ENCODE measurements around the gene SFRP4.

The SFRP4 gene

DNA sequence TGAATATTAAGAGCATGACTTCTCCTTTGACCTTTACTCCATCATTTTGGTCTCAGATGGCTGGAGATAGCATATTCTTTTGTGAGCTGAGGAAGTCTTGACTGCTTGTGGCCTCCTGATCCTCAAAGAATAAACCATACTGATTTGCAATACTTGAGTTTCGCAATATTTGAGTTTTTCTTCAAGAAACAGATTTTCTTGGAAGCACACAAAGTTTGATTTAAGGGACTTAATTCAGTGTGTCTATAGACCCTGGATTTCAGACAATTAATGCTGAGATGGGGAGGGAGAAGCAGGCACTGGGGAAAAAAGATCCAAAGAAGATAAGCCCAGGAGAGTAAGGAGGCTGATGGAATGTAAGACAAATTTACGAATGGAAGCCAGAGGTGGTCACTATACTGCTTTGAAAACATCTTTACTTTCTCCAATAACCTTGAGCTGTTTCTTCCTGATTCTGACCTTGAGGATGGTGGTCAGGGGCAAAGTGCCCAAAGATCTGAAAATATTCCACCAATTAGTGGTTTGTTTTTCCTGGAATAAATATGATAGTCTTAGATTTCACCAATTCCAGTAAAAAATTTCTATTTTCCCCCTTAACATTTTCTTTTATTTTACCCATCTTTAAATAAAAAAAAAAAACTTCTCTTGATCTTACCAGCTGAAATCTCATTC is 11.3 kb upstream of the SFRP4 start:
- no peak for DNase-seq (ENCODE audit: extremely low read depth in 1 of 2, low read depth in 1 of 2)

DNA sequence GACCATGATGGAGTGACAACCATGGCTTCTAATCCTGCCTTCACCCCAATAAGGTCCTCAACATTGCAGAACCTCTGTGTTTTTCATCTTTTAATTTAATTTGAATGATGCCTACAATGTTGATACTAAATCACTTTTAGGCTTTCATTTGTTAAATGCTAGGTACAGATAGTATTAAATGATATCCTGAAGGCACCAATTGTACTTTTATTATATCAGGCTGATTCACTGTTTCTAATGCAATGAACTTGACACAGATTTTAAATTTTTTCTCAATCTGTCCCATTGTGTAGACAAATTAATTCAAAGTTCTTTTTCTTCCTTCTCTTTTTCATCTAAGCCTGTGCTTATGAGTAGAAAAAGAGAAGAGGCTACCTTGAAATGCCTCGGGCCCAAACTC is 9.0 kb upstream of the SFRP4 start:
- DNase-seq (ENCODE audit: extremely low read depth in 1 of 2, low read depth in 1 of 2) = no peak

DNA sequence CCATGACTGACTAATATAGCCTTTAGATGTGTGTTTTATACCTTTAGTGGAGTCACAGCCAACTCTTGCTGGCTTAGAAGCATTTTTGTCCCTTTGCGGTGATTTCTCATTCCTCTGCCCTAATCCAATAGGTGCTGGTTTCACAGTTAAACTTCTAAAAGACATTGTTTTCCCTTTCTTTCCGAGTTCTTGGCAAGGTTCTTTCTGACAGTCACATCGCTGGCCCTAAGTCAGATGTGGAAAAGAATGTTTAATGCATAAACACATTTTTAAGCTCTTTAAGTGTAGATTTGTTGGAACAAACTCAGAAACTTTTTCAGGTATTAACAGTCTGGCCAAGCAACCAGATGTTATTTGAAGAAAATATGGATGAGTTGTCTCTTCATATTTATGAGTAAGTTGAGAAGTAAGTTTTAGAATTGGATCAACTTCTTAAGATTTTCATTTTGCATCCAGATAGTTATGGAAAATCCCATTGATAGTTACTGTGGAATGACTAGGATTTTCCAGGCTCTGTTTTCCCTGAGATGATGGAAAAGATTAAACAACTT is 7.9 kb upstream of the SFRP4 start:
- DNase-seq (ENCODE audit: extremely low read depth in 1 of 2, low read depth in 1 of 2) = no peak

DNA sequence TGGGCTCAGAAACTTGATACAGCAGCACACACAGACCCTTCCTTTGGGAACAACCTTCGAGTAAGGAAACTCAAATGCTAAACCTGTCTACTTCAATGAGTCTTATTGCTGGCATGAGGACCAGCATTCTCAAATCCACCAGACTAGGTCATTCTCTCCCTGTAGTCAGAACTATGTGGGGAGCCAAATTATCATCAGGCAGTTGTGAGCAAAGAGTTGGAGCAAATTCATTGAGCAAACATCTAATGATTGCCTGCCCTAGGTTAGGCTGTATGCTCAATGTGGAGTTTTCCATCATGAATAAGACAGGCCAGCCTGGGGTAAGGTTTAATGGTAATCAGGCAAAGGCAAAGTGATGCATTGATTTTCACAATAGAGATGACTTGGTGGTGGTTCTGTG is 7.4 kb upstream of the SFRP4 start:
- DNase-seq (ENCODE audit: extremely low read depth in 1 of 2, low read depth in 1 of 2) = no peak

DNA sequence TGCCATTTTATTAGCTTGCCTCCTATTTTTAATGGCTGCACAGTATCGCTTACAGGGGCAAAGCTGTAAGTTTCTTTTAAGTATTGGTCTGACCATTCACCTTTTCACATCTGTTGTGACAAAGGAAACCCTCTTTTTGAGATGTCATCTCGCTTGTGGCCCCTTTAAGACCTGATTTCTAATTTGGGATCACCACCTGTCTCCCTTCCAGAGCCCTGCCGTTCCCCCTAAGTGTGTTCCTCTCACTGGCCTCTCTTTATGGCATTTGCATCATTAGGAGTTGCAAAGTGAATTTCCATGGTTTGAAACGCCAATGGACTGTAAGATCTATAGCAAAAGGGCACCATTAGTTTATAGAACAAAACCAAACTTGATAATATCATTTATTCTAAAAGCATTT is 5.3 kb upstream of the SFRP4 start:
- no peak for DNase-seq (ENCODE audit: extremely low read depth in 1 of 2, low read depth in 1 of 2)

DNA sequence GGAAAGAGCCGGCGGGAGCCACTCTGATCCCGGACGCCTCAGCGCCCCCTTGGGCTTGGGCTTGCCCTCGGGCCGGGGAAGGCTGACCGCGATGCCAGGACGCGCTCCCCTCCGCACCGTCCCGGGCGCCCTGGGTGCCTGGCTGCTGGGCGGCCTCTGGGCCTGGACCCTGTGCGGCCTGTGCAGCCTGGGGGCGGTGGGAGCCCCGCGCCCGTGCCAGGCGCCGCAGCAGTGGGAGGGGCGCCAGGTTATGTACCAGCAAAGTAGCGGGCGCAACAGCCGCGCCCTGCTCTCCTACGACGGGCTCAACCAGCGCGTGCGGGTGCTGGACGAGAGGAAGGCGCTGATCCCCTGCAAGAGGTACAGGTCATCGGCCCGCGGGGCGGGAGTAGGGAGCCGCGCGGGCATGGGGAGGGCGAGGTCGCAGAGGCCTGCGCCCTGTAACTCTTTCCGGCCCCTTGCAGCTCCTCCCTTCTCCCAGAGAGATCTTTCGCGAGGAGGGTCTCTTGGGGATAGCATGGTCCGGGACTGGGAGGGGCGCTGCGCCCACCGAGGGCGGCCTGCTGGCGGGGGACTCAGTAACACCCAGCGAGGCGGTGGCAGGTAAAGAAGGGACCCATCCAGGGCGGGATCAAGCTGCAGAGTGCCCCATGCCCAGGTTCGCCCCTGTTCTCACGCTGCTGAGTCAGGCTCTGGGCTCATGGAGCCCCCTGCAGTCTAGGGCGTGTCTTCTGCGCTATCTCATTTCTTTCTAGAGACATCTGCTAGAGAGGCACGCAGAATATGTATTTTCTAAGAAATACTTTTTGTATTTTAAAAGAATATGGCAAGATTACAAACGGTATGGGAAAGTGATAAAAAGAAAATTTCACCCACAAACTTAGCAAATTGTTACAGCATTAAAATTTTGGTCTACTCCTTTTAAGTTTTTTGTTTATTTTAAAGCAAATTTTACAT is 4.5 kb upstream of the SFRP4 start:
- no peak for DNase-seq (ENCODE audit: extremely low read depth in 1 of 2, low read depth in 1 of 2)

DNA sequence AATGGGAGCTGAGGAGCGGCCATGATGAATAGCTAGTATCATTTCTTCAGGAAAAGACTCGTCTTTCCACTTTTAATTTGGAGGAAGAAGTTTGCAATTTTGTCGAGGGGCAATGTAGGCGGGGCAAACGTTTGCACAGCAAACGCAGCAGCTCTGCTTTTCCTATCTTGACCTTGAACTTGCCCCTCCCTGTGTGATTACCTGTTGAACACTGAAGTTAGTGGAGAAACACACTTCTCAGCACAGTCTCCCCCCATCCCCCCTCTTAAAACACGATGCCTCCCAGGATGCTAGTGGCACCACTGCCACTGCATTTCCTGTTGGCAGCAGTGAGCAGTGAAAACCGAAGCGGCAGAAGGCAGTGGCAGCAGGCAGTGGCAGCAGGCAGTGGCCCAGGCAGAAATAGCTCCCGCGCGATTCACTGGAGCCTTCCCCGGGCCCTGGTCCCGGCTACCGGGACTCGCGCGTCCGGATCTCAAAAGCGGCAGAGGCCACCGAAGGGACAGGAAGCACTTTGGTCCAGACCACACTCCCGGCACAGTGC is 3.8 kb upstream of the SFRP4 start, which contains the start of gene EPDR1:
TSS of gene EPDR1 (plus strand) at position 336 of the 544 bp plus-strand sequence. CDS start 300 bp downstream, outside the sequence.
- DNase-seq (ENCODE audit: extremely low read depth in 1 of 2, low read depth in 1 of 2) = no peak

DNA sequence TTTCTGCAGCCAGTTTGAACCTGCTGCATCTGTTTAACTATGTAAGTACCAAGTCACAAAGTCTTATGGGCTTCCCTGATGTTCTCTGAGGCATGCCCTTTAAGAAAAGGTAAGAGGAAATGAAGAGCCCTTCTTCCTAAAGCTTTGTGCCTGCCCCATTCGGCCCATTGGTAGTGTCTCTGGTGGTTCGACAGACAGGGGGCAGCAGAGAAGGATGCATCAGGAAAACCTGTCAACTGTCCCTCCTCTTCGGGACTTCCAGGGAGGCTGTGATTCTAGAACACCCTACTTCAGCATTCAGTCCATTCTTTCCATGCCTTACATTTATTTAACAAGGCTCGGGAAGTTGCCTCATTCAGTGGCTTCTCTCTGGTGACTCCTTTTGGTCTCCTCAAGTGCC is 1.9 kb upstream of the SFRP4 start:
- no peak for DNase-seq (ENCODE audit: extremely low read depth in 1 of 2, low read depth in 1 of 2)

DNA sequence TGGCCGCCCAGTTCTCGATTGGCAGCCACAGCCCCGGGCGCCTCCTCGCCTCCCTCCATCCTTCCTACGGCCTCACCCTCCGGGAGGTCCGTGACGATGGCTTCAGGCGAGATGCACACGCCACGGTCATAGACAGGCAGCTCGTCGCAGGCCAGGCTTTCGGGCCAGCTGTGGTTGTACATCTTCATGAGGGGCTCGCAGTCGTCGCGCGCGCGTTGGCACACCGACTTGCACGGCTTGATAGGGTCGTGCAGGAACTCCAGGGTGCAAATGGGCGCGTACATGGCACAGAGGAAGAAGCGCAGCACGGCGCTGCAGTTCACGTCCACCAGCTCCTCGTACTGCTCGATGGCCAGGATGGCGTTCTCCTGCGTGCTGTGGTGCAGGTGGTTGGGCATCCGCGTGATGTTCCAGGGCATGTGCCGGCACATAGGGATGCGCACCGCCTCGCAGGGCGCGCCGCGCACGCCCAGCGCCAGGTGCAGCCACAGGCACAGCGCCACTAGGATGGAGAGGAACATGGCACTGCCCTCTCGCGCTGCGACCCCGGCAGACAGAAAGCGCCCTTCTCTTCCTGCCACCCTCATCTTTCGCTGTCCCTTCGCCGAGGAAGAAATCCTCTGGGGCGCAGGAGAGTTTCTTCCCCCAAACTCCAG is 472 bp downstream of the SFRP4 start:
- no peak for DNase-seq (ENCODE audit: extremely low read depth in 1 of 2, low read depth in 1 of 2)

DNA sequence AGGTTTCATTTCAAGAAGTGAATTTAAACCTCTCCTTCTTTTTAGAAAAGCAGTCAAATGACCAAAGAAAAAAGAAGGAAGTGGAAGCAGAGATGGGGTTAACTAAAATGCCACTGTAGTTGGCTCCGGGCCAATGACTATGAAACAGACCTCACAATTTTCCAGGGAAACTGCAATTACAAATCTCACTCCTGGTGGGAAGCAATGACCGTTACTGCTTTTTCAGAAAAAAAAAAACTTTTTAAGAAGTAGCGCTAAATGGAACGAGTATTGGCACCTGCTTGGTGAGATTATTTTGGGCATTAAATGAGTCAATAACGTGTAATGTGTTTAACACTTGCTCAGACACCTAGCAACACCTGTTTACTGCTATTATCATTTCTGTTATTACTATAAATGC is 1.2 kb downstream of the SFRP4 start:
- DNase-seq (ENCODE audit: extremely low read depth in 1 of 2, low read depth in 1 of 2) = no peak

DNA sequence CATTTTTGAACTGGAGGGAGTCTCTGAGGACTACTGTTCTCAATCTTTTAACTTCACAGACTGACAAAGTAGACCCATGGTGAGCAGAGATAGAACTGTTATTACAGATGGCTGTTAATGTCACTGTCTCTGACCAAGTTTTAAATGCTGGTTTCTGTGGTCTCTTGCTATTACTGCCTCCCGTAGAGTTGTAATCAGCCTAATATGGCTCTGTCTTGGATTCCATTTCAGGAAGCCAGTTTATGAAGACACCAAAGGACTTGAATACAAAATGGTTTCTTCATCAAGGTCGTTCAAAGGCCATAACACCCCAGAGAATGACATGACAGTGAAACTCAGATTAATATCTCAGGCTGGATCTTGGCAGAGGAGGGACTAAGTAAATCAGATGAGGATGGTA is 3.9 kb downstream of the SFRP4 start:
- DNase-seq (ENCODE audit: extremely low read depth in 1 of 2, low read depth in 1 of 2) = no peak

DNA sequence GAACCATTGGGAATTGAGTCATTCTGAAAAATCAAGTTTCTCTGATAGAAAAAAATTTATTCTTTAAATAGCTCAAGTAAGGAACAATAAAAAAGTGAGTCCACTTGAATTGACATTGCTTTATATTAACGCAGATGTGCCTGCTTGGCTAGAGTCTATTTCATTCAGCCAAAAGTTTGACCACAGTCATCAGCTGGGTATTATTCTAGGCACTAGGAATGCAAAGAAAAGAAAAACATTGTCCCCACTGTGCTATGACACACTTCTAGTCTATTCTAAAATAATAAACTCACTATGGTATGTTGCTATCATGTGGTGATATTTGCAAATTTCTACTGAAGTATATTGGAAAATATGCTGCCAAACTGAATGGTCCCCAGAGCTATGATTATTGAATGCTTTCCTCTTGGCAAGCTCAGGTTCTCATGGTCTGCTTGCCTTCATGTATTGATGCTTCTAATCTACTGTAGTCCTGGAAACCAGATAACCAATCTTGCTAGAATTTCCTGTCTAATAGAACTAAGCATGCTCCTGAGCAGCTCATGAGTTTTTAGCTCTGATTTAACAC is 8.3 kb downstream of the SFRP4 start:
- DNase-seq (ENCODE audit: extremely low read depth in 1 of 2, low read depth in 1 of 2) = no peak

DNA sequence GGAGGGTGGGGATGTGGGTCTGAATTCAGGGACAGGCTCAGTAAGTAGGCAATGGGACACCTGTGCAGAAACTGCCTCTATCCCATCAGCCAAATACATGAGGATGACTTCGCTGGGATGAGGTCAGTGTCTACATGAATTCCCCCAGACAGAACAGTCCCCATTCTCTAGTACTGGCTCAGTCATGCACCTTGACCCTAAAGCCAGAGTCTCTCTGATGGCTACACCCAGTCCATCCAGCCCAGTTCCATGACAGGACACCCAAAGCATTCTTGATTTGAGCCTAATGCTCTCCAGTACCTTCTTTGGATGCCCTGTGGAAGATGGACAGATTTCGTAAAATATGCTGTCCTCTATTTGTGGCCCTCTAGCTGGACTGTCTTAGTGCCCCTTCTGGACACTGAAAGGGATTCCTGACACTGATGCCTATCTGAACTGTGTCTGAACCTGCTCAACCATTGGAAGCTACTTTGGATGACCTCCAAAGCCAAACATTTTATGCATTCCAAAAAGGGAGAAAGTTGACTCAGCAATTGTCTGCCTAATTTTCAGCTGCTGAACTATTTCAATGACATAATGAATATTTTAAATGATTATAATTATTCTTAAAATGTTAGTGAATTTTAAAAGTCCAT is 14.6 kb downstream of the SFRP4 start:
- DNase-seq (ENCODE audit: extremely low read depth in 1 of 2, low read depth in 1 of 2) = no peak

DNA sequence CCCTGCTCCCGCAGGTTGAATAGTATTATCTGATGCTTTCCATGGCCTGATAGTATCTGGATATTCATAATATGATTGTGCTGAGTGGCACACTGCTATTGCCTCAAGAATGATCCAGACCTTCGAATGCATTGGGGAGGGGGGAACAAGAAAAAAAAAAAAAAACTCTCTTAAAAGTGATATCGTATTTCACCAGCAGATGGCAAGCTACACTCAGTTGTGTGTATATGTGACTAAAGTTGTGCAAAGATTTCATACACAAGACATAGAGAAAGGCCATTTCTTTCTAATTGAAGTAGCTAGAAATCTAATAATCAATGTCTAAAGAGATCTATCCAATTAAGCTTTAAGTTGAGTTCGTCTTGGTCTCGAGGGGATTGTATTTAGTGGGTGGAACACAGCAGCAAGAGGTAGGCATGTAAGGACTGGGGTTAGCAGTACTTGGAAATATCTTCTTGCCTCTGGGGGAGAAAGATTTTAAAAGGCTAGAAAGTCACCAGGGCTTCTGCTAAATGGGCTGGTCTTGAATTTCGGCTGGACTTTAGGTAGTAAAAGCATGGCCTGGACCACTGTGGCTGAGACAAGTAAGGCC is 15.3 kb downstream of the SFRP4 start:
- DNase-seq (ENCODE audit: extremely low read depth in 1 of 2, low read depth in 1 of 2) = no peak

DNA sequence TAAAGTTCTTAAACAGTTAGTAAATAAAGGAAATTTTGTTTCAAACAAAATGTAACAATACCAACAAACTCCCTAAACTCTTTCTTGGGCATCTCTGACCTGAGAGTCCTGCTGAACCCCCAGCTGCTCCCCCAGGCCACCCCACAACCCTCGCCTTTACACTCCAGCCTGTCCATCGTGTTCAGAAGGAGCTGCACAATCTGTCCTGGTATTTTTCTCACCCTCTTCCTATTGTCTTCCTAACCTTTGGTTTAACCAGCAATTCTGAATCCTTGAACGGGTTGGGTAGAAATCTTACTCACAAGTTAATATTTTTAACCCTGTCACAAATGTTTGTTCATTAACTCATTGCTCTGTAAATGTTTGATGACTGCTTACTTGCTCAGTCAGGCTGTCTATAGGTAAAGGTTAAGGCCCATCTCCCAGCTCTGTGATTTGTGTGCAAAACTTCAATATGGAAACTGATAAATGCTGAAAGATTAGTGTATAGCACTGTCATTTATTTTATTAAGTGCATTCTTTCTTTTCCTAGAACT is 16.8 kb downstream of the SFRP4 start:
- no peak for DNase-seq (ENCODE audit: extremely low read depth in 1 of 2, low read depth in 1 of 2)

DNA sequence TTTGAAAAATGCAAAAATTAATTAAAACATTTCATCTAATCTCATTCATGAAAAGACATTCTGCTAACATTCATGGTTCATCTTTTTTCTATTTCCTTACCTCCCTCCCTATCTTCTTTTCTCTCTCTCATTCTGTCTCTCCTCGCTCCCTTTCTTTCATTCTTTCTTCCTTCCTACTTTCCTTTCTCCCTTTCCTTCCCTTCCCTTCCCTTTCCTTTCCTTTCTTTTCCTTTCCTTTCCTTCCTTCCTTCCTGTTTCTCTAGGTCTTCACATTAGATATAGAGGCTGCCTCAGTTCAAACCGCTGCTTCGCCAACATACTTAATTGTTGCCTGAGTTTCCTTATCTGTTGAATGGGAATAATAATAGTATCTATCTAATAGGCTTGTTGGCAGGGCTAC is 21.9 kb downstream of the SFRP4 start:
- DNase-seq (ENCODE audit: extremely low read depth in 1 of 2, low read depth in 1 of 2) = no peak

DNA sequence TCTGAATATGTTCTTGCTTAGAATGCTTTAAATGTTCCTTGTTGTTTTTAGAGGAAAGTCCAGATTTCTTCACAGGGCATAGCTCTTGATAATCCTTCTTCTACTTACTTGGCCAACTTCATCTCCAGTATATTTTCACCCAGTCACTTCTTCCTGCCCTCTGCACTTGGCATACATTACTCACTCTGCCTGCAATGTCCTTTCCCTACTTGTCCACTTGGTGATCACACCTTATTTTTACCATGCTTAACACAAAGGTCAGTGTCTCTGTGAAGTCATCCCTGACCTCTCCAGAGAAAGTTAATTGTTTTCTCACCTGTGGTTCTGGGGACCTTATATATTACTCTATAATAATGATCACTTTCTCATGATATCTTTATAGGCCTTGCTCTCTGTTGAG is 23.3 kb downstream of the SFRP4 start:
- DNase-seq (ENCODE audit: extremely low read depth in 1 of 2, low read depth in 1 of 2) = no peak

DNA sequence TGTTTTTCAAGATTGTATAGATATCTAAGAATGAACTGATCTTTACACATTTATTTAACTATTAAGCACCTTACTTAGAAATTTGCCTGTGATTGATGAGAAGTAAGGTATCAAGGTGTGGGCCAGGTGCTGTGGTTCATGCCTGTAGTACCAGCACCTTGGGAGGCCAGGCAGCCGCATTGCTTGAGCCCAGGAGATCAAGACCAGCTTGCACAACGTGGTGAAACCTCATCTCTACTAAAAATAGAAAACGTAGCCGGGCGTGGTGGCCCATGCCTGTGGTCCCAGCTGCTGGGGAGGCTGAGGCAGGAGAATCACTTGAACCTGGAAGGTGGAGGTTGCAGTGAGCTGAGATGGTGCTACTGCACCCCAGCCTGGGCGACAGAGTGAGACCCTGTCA is 34.5 kb downstream of the SFRP4 start:
- no peak for DNase-seq (ENCODE audit: extremely low read depth in 1 of 2, low read depth in 1 of 2)
